Activated T-cell treated with anti-CD3 and anti-CD28 coated beads, Interleukin-2, amount 50 U/mL, for 4 hours (primary cell): ENCODE data around the gene BCL2L14. TPM values are rescaled to one million over a fixed set of nuclear protein-coding genes. Genes with fewer than 3 reads are reported as not detected.

Source experiments
- ATAC-seq, 2 donors: fragments of 200-7000 bp; cut with Tn5 transposase; one replicate each; pipeline ENCODE4 v1.10.0; 2021
- DNase-seq: peaks from one replicate; pipeline ENCODE4 v3.0.0-alpha.2; 2020
- H3K27me3 Mint-ChIP-seq: one replicate; pipeline ENCODE4 v1.8.0; 2021; ENCODE audit warnings: low read depth, mixed read lengths
- H3K36me3 Mint-ChIP-seq: one replicate; pipeline ENCODE4 v1.8.0; 2022; ENCODE audit warnings: mixed read lengths; ENCODE audit not compliant: insufficient read depth
- H3K4me1 Mint-ChIP-seq: one replicate; pipeline ENCODE4 v1.8.0; 2021; ENCODE audit warnings: low read depth, mixed read lengths
- H3K4me3 Mint-ChIP-seq: one replicate; pipeline ENCODE4 v1.8.0; 2021; ENCODE audit warnings: mild to moderate bottlenecking, moderate library complexity, mixed read lengths
- H3K9me3 Mint-ChIP-seq: one replicate; pipeline ENCODE4 v1.8.0; 2021; ENCODE audit warnings: mixed read lengths
- total RNA-seq, 3 donors: library from RNA; stranded (reverse); gene quantifications; one replicate each; pipeline ENCODE4 v1.2.1, GENCODE V29; 2021

Gene BCL2L14
- total RNA-seq = 1 to 10 TPM; 1.1 to 2.5 (median 1.9) TPM

- peaks cover 6% of the 10 kb centered on the region for H3K27me3 Mint-ChIP-seq
- ATAC-seq (peak; percentile 85 to 89), DNase-seq (no peak)
- H3K9me3 Mint-ChIP-seq = no peaks in the 10 kb centered on the region
- peak within 1 kb of the TSS; percentile 86 for H3K4me3 Mint-ChIP-seq
- no peaks in the 10 kb centered on the region for H3K36me3 Mint-ChIP-seq
- H3K4me1 Mint-ChIP-seq = peaks cover 15% of the 10 kb centered on the region
Measured at GRCh38 chr12:12070674-12071656, at the start of gene BCL2L14. BCL2L14 (plus strand) TSS chr12:12070939; CDS start chr12:12079306, 8,367 bp downstream.

- DNase-seq (no peak), ATAC-seq (no peak)
- Mint-ChIP-seq H3K4me1 (peaks cover 62% of the 10 kb centered on the region), H3K36me3 (peaks cover 4% of the 10 kb centered on the region), H3K4me3 (no peak overlapping the region), H3K27me3 (no peaks in the 10 kb centered on the region), H3K9me3 (peaks cover 13% of the 10 kb centered on the region)
Measured at GRCh38 chr12:12022306-12022936, 48.3 kb upstream of the BCL2L14 start.

GRCh38 chr12:12023456-12023855 lies 47.3 kb upstream of the BCL2L14 start:
- no peak for DNase-seq
- no peak for ATAC-seq
- peaks cover 60% of the 10 kb centered on the region for H3K4me1 Mint-ChIP-seq
- H3K27me3 Mint-ChIP-seq = no peaks in the 10 kb centered on the region
- peaks cover 4% of the 10 kb centered on the region for H3K36me3 Mint-ChIP-seq
- H3K4me3 Mint-ChIP-seq = no peak overlapping the region
- peaks cover 13% of the 10 kb centered on the region for H3K9me3 Mint-ChIP-seq

GRCh38 chr12:12024911-12025682 lies 45.6 kb upstream of the BCL2L14 start:
- Mint-ChIP-seq H3K9me3 (peaks cover 13% of the 10 kb centered on the region), H3K27me3 (no peaks in the 10 kb centered on the region), H3K4me1 (peaks cover 72% of the 10 kb centered on the region), H3K4me3 (peak overlapping the region; percentile 27), H3K36me3 (peaks cover 4% of the 10 kb centered on the region)
- ATAC-seq = peak; percentile 74 to 76
- DNase-seq = no peak

GRCh38 chr12:12025799-12026386 lies 44.8 kb upstream of the BCL2L14 start:
- Mint-ChIP-seq H3K36me3 (peaks cover 4% of the 10 kb centered on the region), H3K4me1 (peaks cover 66% of the 10 kb centered on the region), H3K27me3 (no peaks in the 10 kb centered on the region), H3K4me3 (no peak overlapping the region), H3K9me3 (peaks cover 13% of the 10 kb centered on the region)
- DNase-seq (no peak), ATAC-seq (no peak)

GRCh38 chr12:12028668-12029402 lies 41.9 kb upstream of the BCL2L14 start:
- no peak for ATAC-seq
- Mint-ChIP-seq H3K27me3 (no peaks in the 10 kb centered on the region), H3K4me1 (peaks cover 67% of the 10 kb centered on the region), H3K36me3 (peaks cover 4% of the 10 kb centered on the region), H3K4me3 (no peak overlapping the region), H3K9me3 (peaks cover 13% of the 10 kb centered on the region)
- DNase-seq = no peak

- Mint-ChIP-seq H3K4me1 (peaks cover 59% of the 10 kb centered on the region), H3K4me3 (no peak overlapping the region), H3K36me3 (peaks cover 4% of the 10 kb centered on the region), H3K9me3 (peaks cover 13% of the 10 kb centered on the region), H3K27me3 (no peaks in the 10 kb centered on the region)
- no peak for DNase-seq
- ATAC-seq = no peak
Measured at GRCh38 chr12:12029653-12030052, 41.1 kb upstream of the BCL2L14 start.

GRCh38 chr12:12032260-12032791 lies 38.4 kb upstream of the BCL2L14 start:
- Mint-ChIP-seq H3K36me3 (no peaks in the 10 kb centered on the region), H3K4me1 (peaks cover 40% of the 10 kb centered on the region), H3K9me3 (no peaks in the 10 kb centered on the region), H3K4me3 (peak overlapping the region; percentile 77), H3K27me3 (no peaks in the 10 kb centered on the region)
- DNase-seq (no peak), ATAC-seq (peak in 1 of 2 donors; percentile 14)

- Mint-ChIP-seq H3K27me3 (no peaks in the 10 kb centered on the region), H3K4me1 (peaks cover 37% of the 10 kb centered on the region), H3K36me3 (no peaks in the 10 kb centered on the region), H3K9me3 (no peaks in the 10 kb centered on the region), H3K4me3 (peak overlapping the region; percentile 77)
- DNase-seq = peak; percentile 73
- ATAC-seq = peak; percentile 57 to 73
Measured at GRCh38 chr12:12032851-12033797, 37.6 kb upstream of the BCL2L14 start.

GRCh38 chr12:12033824-12034223 lies 36.9 kb upstream of the BCL2L14 start:
- Mint-ChIP-seq H3K36me3 (no peaks in the 10 kb centered on the region), H3K4me3 (no peak overlapping the region), H3K9me3 (no peaks in the 10 kb centered on the region), H3K27me3 (no peaks in the 10 kb centered on the region), H3K4me1 (peaks cover 33% of the 10 kb centered on the region)
- DNase-seq (no peak), ATAC-seq (no peak)

GRCh38 chr12:12034344-12034743 lies 36.4 kb upstream of the BCL2L14 start:
- no peaks in the 10 kb centered on the region for H3K27me3 Mint-ChIP-seq
- DNase-seq (no peak), ATAC-seq (no peak)
- H3K36me3 Mint-ChIP-seq = no peaks in the 10 kb centered on the region
- H3K4me3 Mint-ChIP-seq = no peak overlapping the region
- H3K4me1 Mint-ChIP-seq = peaks cover 30% of the 10 kb centered on the region
- no peaks in the 10 kb centered on the region for H3K9me3 Mint-ChIP-seq

- Mint-ChIP-seq H3K36me3 (no peaks in the 10 kb centered on the region), H3K4me1 (peaks cover 22% of the 10 kb centered on the region), H3K4me3 (no peak overlapping the region), H3K9me3 (no peaks in the 10 kb centered on the region), H3K27me3 (peaks cover 4% of the 10 kb centered on the region)
- ATAC-seq (no peak), DNase-seq (no peak)
Measured at GRCh38 chr12:12035229-12035628, 35.5 kb upstream of the BCL2L14 start.
